GM12878 (cell line): ENCODE measurements around the gene CHST8.

Experiments
- BHLHE40 ChIP-seq, 2 experiments: fragments of 450-650 bp in 1 of 2; IDR thresholded peaks; 2 replicates each; pipeline ENCODE4 v1.6.1; 2011 to 2017; ENCODE audit warnings: low read depth in 2 of 2, borderline replicate concordance in 1 of 2, improper control_type of control experiment in 1 of 2, low read length in 1 of 2, mild to moderate bottlenecking in 1 of 2
- CTCF ChIP-seq, 3 experiments: IDR thresholded peaks in 2 of 3; conservative IDR thresholded peaks in 1 of 3; 2 replicates each; pipeline ENCODE4 v1.5.1; 2011; ENCODE audit warnings: low read depth in 3 of 3, low read length in 3 of 3, mild to moderate bottlenecking in 3 of 3, control low read depth in 2 of 3, moderate library complexity in 2 of 3, inconsistent platforms in 1 of 3, mixed read lengths in 1 of 3; ENCODE audit not compliant: control insufficient read depth in 2 of 3, insufficient read depth in 1 of 3; ENCODE audit errors: extremely low read depth in 1 of 3
- CUX1 ChIP-seq: IDR thresholded peaks from 2 replicates; pipeline ENCODE4 v1.6.1; 2012; ENCODE audit warnings: improper control_type of control experiment, low read depth, low read length; ENCODE audit not compliant: insufficient replicate concordance
- MAX ChIP-seq: IDR thresholded peaks from 2 replicates; pipeline ENCODE4 v1.6.1; 2012; ENCODE audit warnings: low read depth, low read length, improper control_type of control experiment
- NR2C1 ChIP-seq: fragments of 450-650 bp; IDR thresholded peaks from 2 replicates; pipeline ENCODE4 v1.6.1; 2017; ENCODE audit warnings: antibody characterized with exemption, mild to moderate bottlenecking, moderate library complexity
- POLR2AphosphoS5 ChIP-seq: IDR thresholded peaks from 2 replicates; pipeline ENCODE4 v1.6.1; 2011; ENCODE audit warnings: mild to moderate bottlenecking, low read length, inconsistent platforms
- ZBTB40 ChIP-seq: fragments of 450-650 bp; IDR thresholded peaks from 2 replicates; pipeline ENCODE4 v1.6.1; 2016; ENCODE audit warnings: mild to moderate bottlenecking, moderate library complexity, borderline replicate concordance
- ZNF217 ChIP-seq: fragments of 450-650 bp; IDR thresholded peaks from 2 replicates; pipeline ENCODE4 v1.6.1; 2017; ENCODE audit warnings: antibody characterized with exemption, mild to moderate bottlenecking

GRCh38 chr19:33811736-33812387, 190.1 kb downstream of the CHST8 start:
- TF ChIP-seq BHLHE40 (IDR thresholded peaks at IDR 0.05; ENCODE audit: borderline replicate concordance in 1 of 2, low read depth in 2 of 2, low read length in 1 of 2), result no peak
- TF ChIP-seq CTCF (IDR thresholded peaks at IDR 0.05 in 2 of 3, conservative IDR thresholded peaks at IDR 0.05 in 1 of 3; ENCODE audit: control insufficient read depth in 2 of 3, extremely low read depth in 1 of 3, insufficient read depth in 1 of 3, low read depth in 3 of 3, low read length in 3 of 3), result no peak
- TF ChIP-seq MAX, result no peak
- TF ChIP-seq ZNF217, result no peak
- no peak for TF ChIP-seq CUX1
- TF ChIP-seq NR2C1, result no peak
- no peak for TF ChIP-seq POLR2AphosphoS5
- no peak for TF ChIP-seq ZBTB40
